Raji (cell line): Measurements from ENCODE around the gene MYH15.

Experiments
- POLR2A ChIP-seq: IDR thresholded peaks from 2 replicates; pipeline ENCODE4 v1.6.1; 2011; ENCODE audit warnings: low read depth, low read length, control low read depth; ENCODE audit not compliant: insufficient read depth

The MYH15 gene

DNA sequence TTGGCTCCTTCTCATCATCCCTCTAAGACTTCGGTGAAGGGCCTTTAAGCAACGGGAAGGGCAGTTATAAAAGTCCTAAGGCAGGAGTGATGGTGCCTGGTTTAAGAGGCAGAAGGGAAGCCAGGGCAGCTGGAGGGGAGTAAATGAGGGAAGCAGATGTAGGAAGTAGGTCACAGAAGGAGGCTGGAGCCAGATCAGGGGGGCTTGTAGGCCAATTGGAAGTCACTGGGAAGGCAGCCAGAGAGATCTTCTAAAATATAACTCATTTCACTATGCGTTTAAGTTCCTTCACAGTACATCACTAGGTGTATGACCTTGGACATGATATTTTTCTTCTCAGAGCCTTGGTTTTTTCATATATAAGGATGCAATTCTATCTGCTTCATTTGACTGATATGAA lies 94.7 kb downstream of the MYH15 start:
- TF ChIP-seq POLR2A = no peak

GRCh38 chr3:108414007-108414406 lies 96.4 kb downstream of the MYH15 start:
- TF ChIP-seq POLR2A = no peak

DNA sequence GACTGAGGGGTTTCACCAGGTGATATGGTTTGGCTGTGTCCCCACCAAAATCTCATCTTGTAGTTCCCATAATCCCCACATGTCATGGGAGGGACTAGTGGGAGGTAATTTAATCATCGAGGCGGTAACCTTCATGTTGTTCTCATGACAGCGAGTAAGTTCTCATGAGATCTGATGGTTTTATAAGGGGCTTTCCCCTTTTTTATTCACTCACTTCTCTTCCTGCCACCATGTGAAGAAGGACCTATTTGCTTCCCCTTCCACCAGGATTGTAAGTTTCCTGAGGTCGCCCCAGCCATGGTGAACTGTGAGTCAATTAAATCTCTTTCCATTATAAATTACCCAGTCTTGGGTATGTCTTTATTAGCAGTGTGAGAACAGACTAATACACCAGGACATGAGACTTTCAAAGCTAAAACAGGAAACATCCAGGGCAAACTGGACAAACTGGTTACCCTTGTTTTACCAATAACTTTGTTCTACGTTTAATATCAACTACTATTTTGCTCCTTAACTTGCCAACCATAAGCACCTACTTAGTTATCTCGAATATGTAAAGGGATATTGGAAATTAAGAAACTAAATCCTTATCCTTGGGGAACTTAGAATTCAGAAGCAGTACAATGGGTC lies 98.2 kb downstream of the MYH15 start:
- TF ChIP-seq POLR2A = no peak

- no peak for TF ChIP-seq POLR2A
These were observed 99.8 kb downstream of the MYH15 start for GRCh38 chr3:108410531-108410984.

DNA sequence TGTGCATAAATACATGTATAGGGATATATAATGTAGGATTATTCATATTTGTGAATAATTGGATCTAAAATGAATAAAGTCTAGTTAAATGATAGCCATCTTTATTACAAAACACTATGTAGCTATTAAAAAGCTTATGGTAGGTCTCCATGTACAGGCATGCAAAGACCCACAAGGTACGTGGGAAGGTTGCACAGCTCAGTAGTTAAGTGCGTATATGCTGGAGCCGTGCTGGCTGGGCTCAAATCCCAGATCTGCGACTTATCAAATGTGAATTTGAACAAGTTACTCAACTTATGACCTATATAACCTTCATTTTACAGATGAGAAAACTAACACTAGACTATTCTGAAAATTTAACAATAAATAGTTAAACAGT lies 100.6 kb downstream of the MYH15 start:
- TF ChIP-seq POLR2A = no peak

DNA sequence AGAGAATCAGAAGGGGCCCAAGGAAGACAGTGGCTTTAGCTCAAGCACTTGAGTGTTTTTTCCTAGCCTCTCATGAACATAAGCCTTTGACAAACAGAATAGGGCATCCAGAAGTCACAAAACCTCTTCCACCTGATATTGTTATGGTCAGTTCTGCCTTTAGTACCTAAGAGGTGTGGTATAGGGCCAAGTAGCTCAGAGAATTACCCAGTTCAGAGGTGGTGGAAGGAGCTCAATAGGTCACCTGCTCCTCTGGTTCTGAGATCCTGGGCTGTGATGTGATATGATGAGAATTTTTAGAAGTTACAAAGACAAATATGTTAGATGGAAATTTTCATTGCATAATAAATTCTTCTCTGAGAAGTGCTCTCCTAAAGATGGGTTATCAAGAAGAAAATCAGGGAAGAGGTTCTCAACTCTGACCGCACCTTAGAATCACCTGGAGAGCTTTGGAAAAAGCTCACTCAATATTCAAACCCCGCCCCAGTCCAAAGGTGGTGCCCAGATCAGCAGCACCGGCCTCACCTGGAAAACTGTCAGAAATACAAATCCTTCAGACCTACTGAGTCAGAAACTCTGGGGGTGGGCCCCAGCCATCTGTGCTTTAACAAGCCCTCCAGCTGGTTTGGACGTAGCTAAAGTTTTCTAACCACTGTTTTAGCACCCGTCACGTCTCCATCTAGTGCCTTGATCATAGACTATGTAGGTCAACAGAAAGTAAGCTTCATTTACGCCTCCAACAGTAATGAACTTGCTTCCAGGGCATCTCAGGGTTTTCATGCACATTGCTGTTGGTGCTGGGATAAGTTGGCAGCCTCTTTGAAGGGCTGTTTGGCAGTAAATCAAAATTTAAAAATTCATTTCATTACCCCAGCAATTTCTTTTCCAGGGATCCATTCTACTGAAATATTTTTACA lies 101.3 kb downstream of the MYH15 start:
- TF ChIP-seq POLR2A = no peak

DNA sequence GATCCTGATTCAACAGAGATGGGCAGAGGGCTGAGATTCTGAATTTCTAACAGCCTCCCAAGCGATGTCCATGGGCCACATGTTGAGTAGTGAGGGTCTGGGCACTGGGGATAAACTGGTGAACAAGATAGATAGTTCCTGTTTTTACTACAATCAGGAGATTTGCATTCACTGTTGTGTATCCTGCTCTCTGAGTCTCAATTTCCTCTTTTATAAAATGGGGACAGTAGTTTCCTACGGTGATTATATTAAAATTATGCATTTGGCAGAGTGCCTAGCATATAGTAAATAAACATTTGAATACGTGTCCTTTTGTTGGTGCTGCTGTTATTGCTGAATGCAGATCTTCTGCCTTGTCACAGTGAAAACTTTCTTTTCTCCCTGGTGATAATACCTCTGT lies 102.5 kb downstream of the MYH15 start:
- TF ChIP-seq POLR2A = no peak

- no peak for TF ChIP-seq POLR2A
These were observed 103.7 kb downstream of the MYH15 start for GRCh38 chr3:108406661-108407206.

- no peak for TF ChIP-seq POLR2A
These were observed 104.2 kb downstream of the MYH15 start for GRCh38 chr3:108406063-108406660.

DNA sequence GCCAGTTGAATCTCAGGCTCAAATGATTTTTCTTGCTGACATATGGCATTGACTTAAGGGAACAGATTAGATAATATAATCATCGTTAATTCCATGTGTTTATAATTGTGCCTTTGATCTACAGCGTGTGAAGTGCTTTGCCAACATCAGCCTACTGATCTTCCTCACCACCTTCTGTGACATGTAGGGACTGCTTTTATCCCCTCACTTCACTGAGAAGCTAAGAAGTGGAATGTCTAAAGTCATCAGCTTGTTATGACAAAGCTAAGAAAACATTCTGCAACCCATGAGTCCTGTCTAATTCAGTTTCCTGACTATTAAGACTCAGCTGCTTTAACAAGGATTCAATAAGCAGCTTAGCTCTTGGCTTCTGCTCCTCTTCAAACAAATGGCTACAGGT lies 106.0 kb downstream of the MYH15 start:
- no peak for TF ChIP-seq POLR2A

GRCh38 chr3:108403686-108404345 lies 106.6 kb downstream of the MYH15 start:
- no peak for TF ChIP-seq POLR2A

DNA sequence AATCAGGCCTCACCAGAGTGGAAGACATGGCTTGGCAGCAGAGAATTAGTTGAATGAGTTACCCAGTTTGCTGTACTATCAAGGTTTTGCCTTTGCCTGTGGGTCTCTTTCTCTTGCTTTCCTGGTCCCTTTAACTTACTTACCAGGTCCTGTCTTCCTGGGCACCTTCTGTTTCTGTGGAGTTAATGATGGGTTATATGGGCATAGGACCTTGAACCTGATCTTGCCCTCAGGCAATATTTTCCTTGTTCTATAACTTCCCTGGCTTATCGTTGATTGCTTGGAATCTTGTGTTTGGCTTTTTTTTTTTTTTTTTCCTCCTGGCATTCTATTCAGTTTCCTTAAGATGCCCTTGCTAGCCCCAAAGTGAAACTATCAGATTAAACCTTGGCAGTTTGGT lies 107.2 kb downstream of the MYH15 start:
- no peak for TF ChIP-seq POLR2A

DNA sequence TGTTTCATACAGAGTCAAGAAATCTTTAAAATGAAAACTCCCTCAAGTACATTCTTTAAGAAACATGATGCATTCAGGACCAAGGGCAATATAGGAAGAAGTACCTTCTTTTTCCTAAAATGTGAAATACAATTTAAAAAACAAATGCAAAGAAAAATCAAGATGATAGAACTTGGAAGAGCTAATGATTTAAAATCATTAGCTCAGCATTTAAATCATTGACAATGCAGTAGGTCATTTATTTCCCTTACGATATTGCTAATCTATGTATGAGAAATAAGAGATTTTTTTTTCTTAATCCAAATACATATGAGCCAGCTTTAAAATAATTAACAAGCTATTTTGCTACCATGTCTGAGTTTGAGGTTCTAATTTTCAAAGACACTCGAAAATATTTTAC lies 108.6 kb downstream of the MYH15 start:
- no peak for TF ChIP-seq POLR2A

DNA sequence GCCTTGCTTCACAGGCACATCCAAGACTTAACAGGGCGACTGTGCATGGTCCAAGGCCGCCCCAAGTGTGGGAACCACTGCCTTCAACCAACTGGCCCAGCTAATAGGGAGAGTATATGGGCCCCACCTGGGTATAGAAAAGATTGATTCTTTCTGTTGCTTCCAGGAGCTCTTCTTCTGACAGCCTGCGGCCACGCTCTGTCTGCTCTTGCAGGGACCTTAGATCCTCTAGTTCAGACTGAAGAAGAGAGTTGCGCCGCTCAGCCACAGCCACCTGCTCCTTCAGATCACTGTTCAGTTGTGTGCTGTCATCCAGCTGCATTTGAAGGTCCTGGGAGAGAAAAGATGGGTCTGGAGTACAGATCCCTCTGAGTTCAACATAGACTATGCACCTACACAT lies 111.9 kb downstream of the MYH15 start:
- no peak for TF ChIP-seq POLR2A

- no peak for TF ChIP-seq POLR2A
These were observed 114.1 kb downstream of the MYH15 start for GRCh38 chr3:108396336-108396735.
